GM12872 (cell line): ENCODE data around the gene TREH.

Experiments
- TF ChIP-seq, protein P1 (sequence below): IDR thresholded peaks from 3 replicates; pipeline ENCODE4 v1.5.1; 2011; ENCODE audit warnings: low read depth, mild to moderate bottlenecking, low read length, moderate library complexity; ENCODE audit not compliant: insufficient read depth

The TREH gene

DNA sequence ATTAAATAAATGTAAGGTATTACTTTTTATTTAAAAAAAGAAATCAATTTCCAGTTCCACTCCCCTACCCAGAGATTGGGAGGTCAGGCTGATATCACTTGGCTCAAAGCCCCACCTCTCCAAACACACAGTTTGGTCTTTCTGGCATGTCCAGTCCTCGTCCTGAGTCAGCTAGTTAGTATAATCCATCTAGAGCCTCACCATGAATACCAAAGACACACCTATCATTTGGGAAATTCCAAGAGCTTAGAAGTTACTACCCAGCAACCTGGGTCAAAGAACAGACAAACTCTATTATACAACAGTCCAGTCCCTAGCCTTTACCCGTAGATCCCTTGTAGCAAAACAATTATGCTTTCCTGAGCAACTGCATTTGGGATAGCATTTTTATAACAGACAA is 9.4 kb downstream of the TREH start:
- TF ChIP-seq, protein P1, sequence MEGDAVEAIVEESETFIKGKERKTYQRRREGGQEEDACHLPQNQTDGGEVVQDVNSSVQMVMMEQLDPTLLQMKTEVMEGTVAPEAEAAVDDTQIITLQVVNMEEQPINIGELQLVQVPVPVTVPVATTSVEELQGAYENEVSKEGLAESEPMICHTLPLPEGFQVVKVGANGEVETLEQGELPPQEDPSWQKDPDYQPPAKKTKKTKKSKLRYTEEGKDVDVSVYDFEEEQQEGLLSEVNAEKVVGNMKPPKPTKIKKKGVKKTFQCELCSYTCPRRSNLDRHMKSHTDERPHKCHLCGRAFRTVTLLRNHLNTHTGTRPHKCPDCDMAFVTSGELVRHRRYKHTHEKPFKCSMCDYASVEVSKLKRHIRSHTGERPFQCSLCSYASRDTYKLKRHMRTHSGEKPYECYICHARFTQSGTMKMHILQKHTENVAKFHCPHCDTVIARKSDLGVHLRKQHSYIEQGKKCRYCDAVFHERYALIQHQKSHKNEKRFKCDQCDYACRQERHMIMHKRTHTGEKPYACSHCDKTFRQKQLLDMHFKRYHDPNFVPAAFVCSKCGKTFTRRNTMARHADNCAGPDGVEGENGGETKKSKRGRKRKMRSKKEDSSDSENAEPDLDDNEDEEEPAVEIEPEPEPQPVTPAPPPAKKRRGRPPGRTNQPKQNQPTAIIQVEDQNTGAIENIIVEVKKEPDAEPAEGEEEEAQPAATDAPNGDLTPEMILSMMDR = no peak

DNA sequence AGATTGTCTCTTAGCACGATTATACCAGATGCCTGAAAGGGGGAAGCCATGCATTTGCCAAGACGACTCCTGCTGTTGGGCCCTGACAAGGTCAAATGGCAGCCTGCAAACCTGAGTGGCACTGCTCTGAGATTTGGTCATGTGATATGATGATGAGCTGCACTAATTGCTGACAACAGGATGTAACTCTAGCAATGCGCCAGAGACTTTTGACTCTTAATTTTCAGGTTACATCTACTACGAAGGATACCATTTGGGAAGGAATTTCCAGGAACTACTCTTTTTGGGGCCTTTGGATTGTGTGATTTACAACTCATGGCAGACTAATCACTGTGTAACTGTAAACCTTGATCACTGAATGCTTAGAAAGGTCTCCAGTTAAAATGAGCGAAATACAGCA is 13.1 kb downstream of the TREH start:
- TF ChIP-seq, protein P1 = no peak

DNA sequence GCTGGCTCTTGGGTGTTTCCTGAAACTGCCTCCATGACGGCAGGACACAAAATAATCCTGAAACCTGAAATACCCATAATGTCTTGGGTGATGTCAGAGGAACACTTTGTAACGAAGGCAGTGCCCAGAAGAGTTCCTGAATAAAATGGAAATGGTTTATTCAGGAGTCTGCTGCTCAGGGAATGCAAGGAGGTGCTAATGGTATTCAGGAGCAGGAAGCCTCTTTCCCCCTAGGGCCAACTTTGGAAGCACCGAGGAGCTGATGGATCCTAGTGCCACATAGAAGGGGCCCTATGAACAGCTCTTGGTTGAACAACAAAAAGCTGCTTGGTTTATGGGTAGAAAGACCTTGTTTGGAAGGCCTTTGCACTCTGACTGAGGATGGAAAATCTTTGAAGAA is 15.5 kb downstream of the TREH start:
- TF ChIP-seq, protein P1 = no peak

DNA sequence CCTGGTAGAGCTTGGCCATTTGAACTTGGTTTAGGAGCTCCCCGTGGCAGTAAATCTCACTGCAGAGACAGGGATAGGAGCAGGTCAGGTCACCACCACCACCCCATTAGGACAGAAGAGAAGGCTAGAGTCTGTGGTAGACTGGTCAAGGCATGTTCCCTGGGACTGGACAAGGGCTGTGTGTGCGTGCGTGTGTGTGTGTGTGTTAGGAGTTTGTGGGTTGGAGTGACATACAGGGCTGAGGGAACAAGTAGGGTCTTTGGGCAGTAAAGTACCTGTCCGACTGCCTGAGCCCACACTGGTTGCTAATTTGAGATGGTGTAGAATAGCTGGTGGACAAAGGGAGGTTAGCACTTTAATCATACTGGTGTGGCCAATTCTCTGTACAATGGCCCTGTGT is 16.1 kb downstream of the TREH start:
- TF ChIP-seq, protein P1 = no peak

DNA sequence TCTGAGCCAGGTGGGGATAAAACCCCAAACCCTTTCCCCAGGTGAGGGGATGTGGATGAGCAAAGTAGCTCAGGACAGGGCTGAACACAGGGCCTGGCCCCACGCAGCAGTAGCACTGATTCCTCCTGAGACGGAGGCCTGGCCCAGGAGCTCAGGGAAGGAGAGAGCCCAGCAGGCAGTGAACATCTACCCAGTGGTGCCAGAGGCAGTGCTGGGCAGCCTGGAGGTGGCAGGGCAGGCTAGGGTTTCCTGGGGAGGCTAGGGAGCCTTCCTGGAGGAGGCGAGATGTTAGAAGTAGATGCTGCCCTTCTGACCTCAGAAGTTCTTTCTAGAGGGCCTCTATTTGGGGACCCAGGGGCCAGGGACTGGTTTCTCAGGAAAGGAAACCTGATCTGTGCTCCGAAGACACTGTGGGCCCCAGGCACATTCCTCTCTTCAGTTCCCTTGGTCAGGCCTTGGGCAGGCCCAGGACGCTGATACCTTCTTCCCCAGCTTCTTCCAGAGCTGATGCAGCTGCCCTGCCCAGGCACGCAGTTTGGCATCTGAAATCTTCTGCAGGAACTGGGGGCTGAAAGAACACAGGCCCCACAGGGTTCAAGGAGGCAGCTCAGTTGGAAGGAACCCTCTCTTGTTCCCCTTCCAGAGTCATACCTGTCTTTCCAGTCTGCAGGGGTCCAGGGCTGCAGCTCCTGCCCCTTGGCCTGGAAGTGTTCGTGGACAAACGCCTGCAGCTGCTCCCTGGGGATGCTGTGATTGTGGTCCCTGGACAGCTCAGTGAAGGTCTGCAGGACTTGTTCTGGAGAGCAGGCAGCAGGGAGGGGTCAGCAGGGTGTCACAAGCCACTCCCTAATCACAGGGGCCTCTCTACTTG is 16.8 kb downstream of the TREH start:
- TF ChIP-seq, protein P1 = no peak

DNA sequence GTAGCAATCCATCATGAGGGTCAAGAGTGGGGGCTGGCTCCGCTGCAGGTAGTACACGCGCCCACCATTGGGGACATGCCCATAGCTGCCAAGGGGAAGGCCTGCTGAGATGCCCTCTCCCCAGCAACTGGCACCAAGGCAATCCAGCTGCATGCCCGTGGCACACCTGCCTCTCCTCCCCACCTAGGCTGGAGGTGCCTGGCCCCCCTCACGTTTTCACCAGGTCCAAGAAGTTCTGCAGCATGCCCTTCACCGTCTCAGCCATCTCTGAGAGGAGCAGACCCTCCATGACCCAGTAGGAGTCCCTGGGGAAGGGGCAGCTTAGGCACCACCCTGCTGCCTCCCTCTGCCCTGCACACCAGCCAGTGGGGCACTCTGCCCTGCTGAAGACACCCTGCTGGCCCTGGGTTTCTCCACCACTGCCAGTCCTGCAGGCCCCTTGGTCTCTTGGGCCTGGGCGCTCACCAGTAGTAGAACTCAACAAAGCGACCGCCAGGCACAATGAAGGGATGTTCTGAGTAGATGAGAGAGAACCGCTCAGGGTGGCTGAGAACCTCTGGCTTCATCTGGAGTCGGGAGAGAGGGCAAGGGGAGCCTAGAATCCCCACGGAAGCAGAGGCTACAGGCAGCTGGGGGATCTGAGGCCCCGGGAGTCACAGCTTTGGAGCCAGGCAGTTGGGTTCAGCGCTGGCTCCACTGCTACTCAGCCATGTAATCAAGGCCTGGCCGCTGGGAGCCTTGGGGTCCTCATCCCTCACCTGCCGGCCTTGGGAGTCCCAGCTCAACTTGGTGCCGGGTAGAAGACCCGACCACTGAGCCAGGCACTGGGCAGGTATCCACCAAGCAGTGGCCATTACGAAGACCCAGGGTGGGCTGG is 17.8 kb downstream of the TREH start:
- TF ChIP-seq, protein P1 = no peak

DNA sequence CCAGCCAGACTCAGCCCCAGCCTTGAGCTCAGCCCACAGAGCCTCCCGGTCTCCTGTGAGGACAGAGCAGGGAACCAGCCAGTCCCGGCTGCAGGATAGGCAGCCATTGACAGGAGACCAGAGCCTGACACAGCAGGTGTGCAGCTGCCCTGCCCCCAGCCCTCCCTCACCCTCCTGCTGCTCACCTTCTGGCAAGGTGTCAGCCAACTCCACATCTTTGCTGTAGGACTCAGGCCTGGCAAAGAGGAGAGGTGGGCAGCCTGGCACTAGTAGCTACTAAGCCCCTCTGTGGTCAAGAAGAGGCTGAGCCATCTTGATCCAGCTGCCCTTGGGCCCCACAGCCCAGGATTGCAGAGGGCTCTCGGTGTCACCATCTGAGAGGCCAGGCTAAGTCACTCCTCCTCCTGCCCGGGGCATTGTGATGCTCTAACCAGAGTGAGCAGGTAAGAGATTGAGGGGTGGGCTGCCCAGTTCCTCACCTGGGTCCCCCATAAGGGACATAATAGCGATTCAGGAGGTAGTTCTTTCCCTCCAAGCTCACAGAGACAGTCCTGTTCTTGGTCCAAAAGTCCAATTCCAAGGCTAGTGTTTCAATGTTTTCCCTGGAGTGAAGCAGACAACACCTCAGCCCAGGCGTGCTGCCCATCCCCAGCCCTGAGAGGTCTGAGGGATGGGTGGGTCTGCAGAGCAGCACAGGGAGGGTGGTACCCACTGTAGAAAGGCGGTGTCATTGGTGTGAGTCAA is 18.6 kb downstream of the TREH start:
- TF ChIP-seq, protein P1 = no peak
